Tibial nerve (tissue), 4 donors: ENCODE measurements around the gene PNMA1. TPM values are rescaled to one million over a fixed set of nuclear protein-coding genes. Genes with fewer than 3 reads are reported as not detected.

Source experiments
- DNase-seq, 2 donors: peaks; one replicate each; pipeline ENCODE4 v3.0.0-alpha.2; 2019; ENCODE audit warnings: low spot score in 2 of 2
- H3K27ac ChIP-seq, 4 donors: fragments of 200-600 bp; sonication (generic) in 3 of 4; one replicate each; pipeline ENCODE4 v1.5.1; 2017 to 2019; ENCODE audit warnings: mild to moderate bottlenecking in 1 of 4
- H3K27me3 ChIP-seq, 2 donors: fragments of 200-600 bp; sonication (generic) in 1 of 2; one replicate each; pipeline versions ENCODE4 v1.5.1 to v1.6.0; 2017 to 2019
- H3K36me3 ChIP-seq, 3 donors: fragments of 200-600 bp; sonication (generic); one replicate each; pipeline ENCODE4 v1.5.1; 2018 to 2019
- H3K4me1 ChIP-seq, 4 donors: fragments of 200-600 bp; sonication (generic) in 3 of 4; one replicate each; pipeline ENCODE4 v1.5.1; 2017 to 2019
- H3K4me3 ChIP-seq, 4 donors: fragments of 200-600 bp; sonication (generic) in 3 of 4; one replicate each; pipeline ENCODE4 v1.5.1; 2017 to 2019; ENCODE audit warnings: mild to moderate bottlenecking in 1 of 4, moderate library complexity in 1 of 4
- H3K9me3 ChIP-seq, 4 donors: fragments of 200-600 bp; sonication (generic) in 3 of 4; one replicate each; pipeline ENCODE4 v1.5.1; 2017 to 2019
- EP300 ChIP-seq, 2 donors: sonication (generic); formaldehyde crosslinking; IDR thresholded peaks; one replicate each; pipeline ENCODE4 v1.6.1; 2017; ENCODE audit warnings: antibody characterized with exemption in 2 of 2, mild to moderate bottlenecking in 1 of 2
- POLR2A ChIP-seq, 2 donors: fragments of 450-650 bp; IDR thresholded peaks; one replicate each; pipeline ENCODE4 v1.6.1; 2017; ENCODE audit warnings: antibody characterized with exemption in 2 of 2, mild to moderate bottlenecking in 2 of 2, moderate library complexity in 2 of 2
- WGBS, 2 donors: methylation state at CpG; one replicate each; pipeline ENCODE4 v1.1.5; 2018; 5-methylcytosine and 5-hydroxymethylcytosine counted together
- total RNA-seq, 4 donors: library from RNA; depleted of rRNA; stranded (reverse); fragments of >200 nt; gene quantifications; one replicate each; pipeline ENCODE4 v1.1.0, GENCODE V29; 2016
- TF ChIP-seq, protein P1 (sequence below), 5 experiments: fragments of 200-600 bp in 3 of 5; fragments of 450-650 bp in 2 of 5; sonication (generic) in 3 of 5; IDR thresholded peaks; one replicate each; pipeline ENCODE4 v1.5.1; 2016 to 2019; ENCODE audit warnings: antibody characterized with exemption in 5 of 5, mild to moderate bottlenecking in 3 of 5, moderate library complexity in 2 of 5

PNMA1 gene
- total RNA-seq, 4 donors from 2014 or later = 21.2 to 43.5 (median 34.2) TPM

DNA sequence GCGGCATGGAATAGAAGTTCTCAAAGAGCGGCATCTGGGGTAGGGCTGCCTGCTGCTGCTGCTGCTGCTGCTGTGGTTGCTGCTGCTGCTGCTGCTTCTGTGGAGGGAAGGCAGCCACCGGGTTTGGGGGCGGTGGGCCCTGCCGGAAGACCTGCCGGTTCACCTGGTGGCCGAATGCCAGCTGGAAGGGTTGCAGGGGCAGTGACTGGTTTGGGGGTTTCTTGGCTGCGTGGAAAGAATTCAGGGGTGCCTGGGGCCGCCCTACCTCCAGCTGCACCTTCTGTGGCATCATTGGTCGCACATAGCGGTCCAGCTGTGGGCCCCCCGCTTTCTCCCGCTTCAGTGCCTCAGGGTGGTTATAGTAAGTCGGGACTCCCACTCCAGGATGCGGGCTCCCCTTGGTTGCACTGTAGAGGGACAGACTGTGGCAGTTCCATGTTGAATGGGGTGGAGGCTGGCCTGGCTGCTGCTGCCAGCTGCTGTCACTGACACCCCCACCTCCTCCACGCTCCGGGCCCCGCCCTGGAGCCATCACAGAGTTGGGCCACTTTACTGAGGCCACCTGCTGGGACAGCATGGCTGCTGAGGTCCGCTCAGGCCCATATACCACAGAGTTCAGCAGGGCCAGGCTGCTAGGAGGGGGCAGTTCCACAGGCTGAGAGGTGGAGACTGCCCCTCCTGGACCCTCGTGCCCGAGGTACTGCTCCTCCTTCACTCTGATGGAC, 25.2 kb upstream of the PNMA1 start:
- peaks cover 7 to 64% (median 54%) of the 10 kb centered on the region in 4 donors for H3K4me1 ChIP-seq
- no peak for DNase-seq
- WGBS, 2 donors = 84% methylated on average over 15 to 19 of the region's 21 CpGs
- TF ChIP-seq POLR2A (IDR thresholded peaks at IDR 0.05) (no peak), EP300 (IDR thresholded peaks at IDR 0.05) (no peak)
- TF ChIP-seq, protein P1, sequence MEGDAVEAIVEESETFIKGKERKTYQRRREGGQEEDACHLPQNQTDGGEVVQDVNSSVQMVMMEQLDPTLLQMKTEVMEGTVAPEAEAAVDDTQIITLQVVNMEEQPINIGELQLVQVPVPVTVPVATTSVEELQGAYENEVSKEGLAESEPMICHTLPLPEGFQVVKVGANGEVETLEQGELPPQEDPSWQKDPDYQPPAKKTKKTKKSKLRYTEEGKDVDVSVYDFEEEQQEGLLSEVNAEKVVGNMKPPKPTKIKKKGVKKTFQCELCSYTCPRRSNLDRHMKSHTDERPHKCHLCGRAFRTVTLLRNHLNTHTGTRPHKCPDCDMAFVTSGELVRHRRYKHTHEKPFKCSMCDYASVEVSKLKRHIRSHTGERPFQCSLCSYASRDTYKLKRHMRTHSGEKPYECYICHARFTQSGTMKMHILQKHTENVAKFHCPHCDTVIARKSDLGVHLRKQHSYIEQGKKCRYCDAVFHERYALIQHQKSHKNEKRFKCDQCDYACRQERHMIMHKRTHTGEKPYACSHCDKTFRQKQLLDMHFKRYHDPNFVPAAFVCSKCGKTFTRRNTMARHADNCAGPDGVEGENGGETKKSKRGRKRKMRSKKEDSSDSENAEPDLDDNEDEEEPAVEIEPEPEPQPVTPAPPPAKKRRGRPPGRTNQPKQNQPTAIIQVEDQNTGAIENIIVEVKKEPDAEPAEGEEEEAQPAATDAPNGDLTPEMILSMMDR (IDR thresholded peaks at IDR 0.05) = no peak
- H3K36me3 ChIP-seq = peaks cover 0 to 56% (median 8%) of the 10 kb centered on the region in 3 donors
- H3K4me3 ChIP-seq = no peak overlapping the region
- H3K27me3 ChIP-seq = no peaks in the 10 kb centered on the region
- peak overlapping the region; percentile 70 to 99 (median 84) for H3K27ac ChIP-seq
- H3K9me3 ChIP-seq = no peaks in the 10 kb centered on the region

DNA sequence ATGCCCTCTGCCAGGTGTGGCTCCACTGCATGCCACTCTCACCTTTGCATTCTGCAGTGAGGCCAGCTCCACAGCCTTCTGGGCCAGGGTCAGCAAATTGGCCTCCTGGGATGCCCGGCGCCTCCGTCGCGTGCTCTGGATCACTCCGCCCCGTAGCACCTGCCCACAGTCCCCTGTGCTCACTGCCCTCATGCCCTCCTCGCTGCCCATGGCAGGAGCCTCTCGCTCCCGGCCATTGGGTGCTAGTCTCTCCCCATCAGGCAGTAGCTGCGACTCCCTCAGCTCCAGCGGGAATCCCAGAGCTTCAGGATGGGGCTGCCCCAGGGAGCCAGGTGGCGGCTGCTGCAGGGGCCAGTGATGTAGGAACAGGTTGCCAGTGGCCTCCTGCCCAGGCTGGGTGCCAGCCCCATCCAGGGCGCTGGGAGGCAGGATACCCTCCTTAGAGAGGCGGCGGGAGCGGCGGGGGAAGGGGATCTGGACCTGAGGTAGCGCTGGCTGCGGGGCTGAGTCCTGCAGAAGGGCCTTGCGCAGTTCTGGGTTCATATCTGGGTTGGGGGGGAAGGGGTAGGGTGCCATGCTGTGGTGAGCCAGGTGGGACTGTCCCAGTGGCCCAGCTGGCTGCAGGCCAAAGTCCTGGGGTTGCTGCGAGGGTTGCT, 24.5 kb upstream of the PNMA1 start:
- TF ChIP-seq, protein P1 (IDR thresholded peaks at IDR 0.05) = no peak
- TF ChIP-seq EP300 (IDR thresholded peaks at IDR 0.05) = no peak
- no peak for TF ChIP-seq POLR2A (IDR thresholded peaks at IDR 0.05)
- peak overlapping the region in 2 of 4 donors; percentile 87 to 99 for H3K27ac ChIP-seq
- WGBS, 2 donors = 94 to 96% methylated on average over 14 to 22 of the region's 22 CpGs
- H3K9me3 ChIP-seq = no peaks in the 10 kb centered on the region
- H3K4me3 ChIP-seq = no peak overlapping the region
- peaks cover 7 to 57% (median 47%) of the 10 kb centered on the region in 4 donors for H3K4me1 ChIP-seq
- peaks cover 0 to 63% (median 8%) of the 10 kb centered on the region in 3 donors for H3K36me3 ChIP-seq
- H3K27me3 ChIP-seq = no peaks in the 10 kb centered on the region
- no peak for DNase-seq

DNA sequence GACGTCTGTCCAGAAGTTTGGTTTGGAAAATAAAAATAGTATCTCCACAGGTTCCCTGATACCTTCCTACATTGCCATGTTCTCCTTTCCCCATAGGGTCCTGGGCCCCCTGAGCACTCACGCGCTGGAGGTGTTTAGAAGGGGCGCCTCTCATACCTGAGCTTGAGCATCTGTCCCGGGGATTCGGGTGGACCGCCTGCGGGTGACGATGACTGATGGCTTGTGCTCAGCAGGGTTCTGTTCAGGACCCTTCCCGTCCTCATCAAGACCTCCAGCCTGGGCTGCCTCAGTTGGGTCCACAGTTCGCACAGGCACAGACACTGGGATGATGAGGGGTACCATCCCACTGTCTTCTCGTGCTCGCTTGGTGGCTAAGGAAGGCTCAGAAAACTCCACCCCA, 22.7 kb upstream of the PNMA1 start:
- TF ChIP-seq, protein P1 (IDR thresholded peaks at IDR 0.05) = no peak
- TF ChIP-seq POLR2A (IDR thresholded peaks at IDR 0.05) (no peak), EP300 (IDR thresholded peaks at IDR 0.05) (no peak)
- WGBS, 2 donors = 87 to 94% methylated on average over 13 of the region's 13 CpGs
- Histone ChIP-seq H3K4me1 (peaks cover 7 to 45% (median 31%) of the 10 kb centered on the region in 4 donors), H3K27ac (peak overlapping the region in 1 of 4 donors; percentile 13), H3K4me3 (no peak overlapping the region), H3K27me3 (no peaks in the 10 kb centered on the region), H3K36me3 (peaks cover 0 to 79% (median 8%) of the 10 kb centered on the region in 3 donors), H3K9me3 (no peaks in the 10 kb centered on the region)
- no peak for DNase-seq

DNA sequence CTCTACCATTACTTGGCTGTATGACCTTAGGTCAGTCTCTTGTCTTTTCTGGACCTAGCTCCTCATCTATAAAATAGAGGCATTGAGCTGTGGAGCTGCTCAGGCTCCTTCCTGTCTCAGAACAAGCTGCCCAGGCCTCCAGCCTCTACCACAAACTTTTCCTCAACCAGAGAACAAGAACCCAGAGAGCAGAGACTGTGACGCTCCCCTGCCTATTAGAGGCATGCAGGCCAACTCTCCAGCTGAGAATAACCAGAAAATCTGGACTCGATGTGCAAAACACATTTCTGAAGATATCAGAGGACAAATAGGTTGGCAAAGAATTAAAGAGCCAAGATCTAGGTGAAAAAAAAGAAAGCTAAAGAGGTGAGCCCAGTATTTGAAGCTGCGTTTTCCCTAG, 17.8 kb upstream of the PNMA1 start:
- H3K27me3 ChIP-seq = no peaks in the 10 kb centered on the region
- no peak for TF ChIP-seq POLR2A (IDR thresholded peaks at IDR 0.05)
- TF ChIP-seq, protein P1 (IDR thresholded peaks at IDR 0.05) = no peak
- no peak for TF ChIP-seq EP300 (IDR thresholded peaks at IDR 0.05)
- H3K9me3 ChIP-seq = no peaks in the 10 kb centered on the region
- peaks cover 2 to 86% (median 17%) of the 10 kb centered on the region in 3 donors for H3K36me3 ChIP-seq
- H3K4me3 ChIP-seq = no peak overlapping the region
- peak overlapping the region in 2 of 4 donors; percentile 26 to 32 for H3K27ac ChIP-seq
- no peak for DNase-seq
- 83 to 89% methylated on average over 3 of the region's 3 CpGs for WGBS, 2 donors
- H3K4me1 ChIP-seq = peaks cover 0 to 55% (median 24%) of the 10 kb centered on the region in 4 donors

DNA sequence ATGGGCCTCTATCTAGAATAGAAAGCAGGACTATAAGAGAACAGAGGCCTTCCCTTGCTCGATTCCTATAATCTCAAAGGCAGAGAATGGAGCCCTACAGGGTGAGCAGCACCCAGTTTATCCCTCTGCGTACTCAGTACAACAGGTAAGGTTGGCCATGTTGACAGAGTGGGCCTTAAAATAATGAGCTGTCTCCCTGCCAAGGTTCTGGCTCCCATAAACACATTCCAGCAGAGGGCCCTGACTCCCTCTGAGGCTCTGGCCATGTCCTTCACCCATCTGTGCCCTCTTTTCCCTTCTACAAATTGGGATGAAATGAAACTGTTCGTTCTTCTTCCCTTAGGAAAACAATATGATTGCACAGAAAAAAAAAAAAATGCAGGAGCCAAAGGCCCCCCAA, 16.9 kb upstream of the PNMA1 start:
- DNase-seq = no peak
- H3K27me3 ChIP-seq = no peaks in the 10 kb centered on the region
- H3K4me1 ChIP-seq = peaks cover 0 to 64% (median 29%) of the 10 kb centered on the region in 4 donors
- no peaks in the 10 kb centered on the region for H3K9me3 ChIP-seq
- TF ChIP-seq EP300 (IDR thresholded peaks at IDR 0.05) = no peak
- TF ChIP-seq, protein P1 (IDR thresholded peaks at IDR 0.05) = no peak
- TF ChIP-seq POLR2A (IDR thresholded peaks at IDR 0.05) = no peak
- 67 to 70% methylated on average over 3 of the region's 3 CpGs for WGBS, 2 donors
- H3K4me3 ChIP-seq = no peak overlapping the region
- H3K36me3 ChIP-seq = peaks cover 2 to 86% (median 25%) of the 10 kb centered on the region in 3 donors
- peak overlapping the region in 3 of 4 donors; percentile 3 to 87 (median 32) for H3K27ac ChIP-seq
